GM21390 (cell line): ENCODE measurements around the gene OR5P2.
"Not testable (repeated sequence)": the region's sequence is repeated elsewhere in the genome, so short reads cannot be mapped to it uniquely, and the experiment has no call there.

ENCODE experiments used
- ATAC-seq: cut with Tn5 transposase; IDR thresholded peaks from one replicate; pipeline ENCODE4 v1.9.1; 2021; ENCODE audit not compliant: unreplicated experiment

Gene OR5P2

GRCh38 chr11:7796842-7797241, at the start of gene OR5P2:
Gene OR5P2, minus strand, starts transcription at chr11:7796942. Its CDS starts 0 bp downstream, at chr11:7796942.
- no peak for ATAC-seq

GRCh38 chr11:7846003-7846402, 49.3 kb upstream of the OR5P2 start:
- ATAC-seq, result no peak

- ATAC-seq, result no peak
Measured at GRCh38 chr11:7844986-7845385, 48.2 kb upstream of the OR5P2 start.

- no peak for ATAC-seq
Measured at GRCh38 chr11:7844521-7844920, 47.8 kb upstream of the OR5P2 start.

GRCh38 chr11:7840578-7840977, 43.8 kb upstream of the OR5P2 start:
- no peak for ATAC-seq

- ATAC-seq, result no peak
Measured at GRCh38 chr11:7833527-7833926, 36.8 kb upstream of the OR5P2 start.

- no peak for ATAC-seq
Measured at GRCh38 chr11:7830740-7831139, 34.0 kb upstream of the OR5P2 start, which contains the start of gene OR5P3. Gene OR5P3, minus strand, starts transcription at chr11:7830840.

GRCh38 chr11:7826324-7826723, 29.6 kb upstream of the OR5P2 start:
- no peak for ATAC-seq

- ATAC-seq, result not testable (repeated sequence)
Measured at GRCh38 chr11:7820417-7820816, 23.7 kb upstream of the OR5P2 start.

GRCh38 chr11:7814897-7815296, 18.2 kb upstream of the OR5P2 start:
- ATAC-seq, result not testable (repeated sequence)

GRCh38 chr11:7810301-7810700, 13.6 kb upstream of the OR5P2 start:
- ATAC-seq, result not testable (repeated sequence)

GRCh38 chr11:7793233-7793632, 3.5 kb downstream of the OR5P2 start:
- ATAC-seq, result no peak

GRCh38 chr11:7787239-7787638, 9.5 kb downstream of the OR5P2 start:
- peak; percentile 100 for ATAC-seq

GRCh38 chr11:7775689-7776088, 21.1 kb downstream of the OR5P2 start:
- no peak for ATAC-seq

GRCh38 chr11:7764301-7764700, 32.4 kb downstream of the OR5P2 start:
- not testable (repeated sequence) for ATAC-seq

GRCh38 chr11:7759010-7759409, 37.7 kb downstream of the OR5P2 start:
- ATAC-seq, result peak; percentile 86

GRCh38 chr11:7749456-7749855, 47.3 kb downstream of the OR5P2 start:
- no peak for ATAC-seq
